K562 (cell line): ENCODE results near the gene YES1. TPM values are rescaled to one million over a fixed set of nuclear protein-coding genes. Genes with fewer than 3 reads are reported as not detected.

Experiments used
- C11orf30 ChIP-seq: fragments of 450-650 bp; IDR thresholded peaks from 2 replicates; pipeline ENCODE4 v1.6.1; 2016; ENCODE audit warnings: low read depth, mild to moderate bottlenecking
- DEAF1 ChIP-seq: fragments of 450-650 bp; formaldehyde crosslinking; IDR thresholded peaks from 2 replicates; pipeline ENCODE4 v1.4.0; 2020; ENCODE audit warnings: mild to moderate bottlenecking, moderate library complexity
- JUN ChIP-seq, 2 experiments: sonication (generic) in 1 of 2; formaldehyde crosslinking in 1 of 2; IDR thresholded peaks; 2 replicates each; pipeline versions ENCODE4 v1.6.1 to v1.8.0; 2012 to 2022; ENCODE audit warnings: borderline replicate concordance in 2 of 2, mild to moderate bottlenecking in 2 of 2, improper control_type of control experiment in 1 of 2, low read depth in 1 of 2, low read length in 1 of 2, missing genetic modification reagents in 1 of 2
- MLX ChIP-seq, 2 experiments: fragments of 450-650 bp in 1 of 2; sonication (generic) in 1 of 2; formaldehyde crosslinking; conservative IDR thresholded peaks; 2 replicates each; pipeline versions ENCODE4 v1.4.0 to v1.8.1; 2020 to 2022; ENCODE audit warnings: mild to moderate bottlenecking in 1 of 2, missing genetic modification reagents in 1 of 2
- POLR2A ChIP-seq: fragments of 450-650 bp; conservative IDR thresholded peaks from 2 replicates; pipeline ENCODE4 v1.6.1; 2016
- SMARCE1 ChIP-seq: fragments of 450-650 bp; IDR thresholded peaks from 2 replicates; pipeline ENCODE4 v1.7.1; 2016; ENCODE audit warnings: mild to moderate bottlenecking
- TEAD4 ChIP-seq, 2 experiments: sonication (generic) in 1 of 2; formaldehyde crosslinking in 1 of 2; IDR thresholded peaks; 2 replicates each; pipeline versions ENCODE4 v1.6.1 to v1.8.0; 2012 to 2022; ENCODE audit warnings: borderline replicate concordance in 1 of 2, inconsistent platforms in 1 of 2, low read length in 1 of 2, mild to moderate bottlenecking in 1 of 2, missing genetic modification reagents in 1 of 2
- ZBTB40 ChIP-seq, 2 experiments: fragments of 450-650 bp in 1 of 2; sonication (generic) in 1 of 2; formaldehyde crosslinking in 1 of 2; IDR thresholded peaks; 2 replicates each; pipeline versions ENCODE4 v1.7.1 to v1.9.0; 2016 to 2022; ENCODE audit warnings: inconsistent platforms in 1 of 2, mild to moderate bottlenecking in 1 of 2, missing genetic modification reagents in 1 of 2
- ZKSCAN3 ChIP-seq: fragments of 250-450 bp; sonication (Bioruptor Pico); IDR thresholded peaks from 2 replicates; pipeline ENCODE4 v1.4.0; 2020
- ZNF282 ChIP-seq: sonication (generic); formaldehyde crosslinking; IDR thresholded peaks from 2 replicates; pipeline ENCODE4 v1.8.1; 2023; ENCODE audit warnings: missing genetic modification reagents
- polyA plus RNA-seq, 8 experiments: library from polyadenylated mRNA; depleted of rRNA in 4 of 8; stranded (reverse) in 5 of 8; unstranded in 3 of 8; fragments of >200 nt; fragmentation: Nextera tagmentation in 2 of 8; fragmentation: Illumina TruSeq in 1 of 8; extraction: Ambion mirVana in 2 of 8; extraction: Trizol in 1 of 8; gene quantifications; 2 replicates each; pipeline versions ENCODE4 v1.2.1 to v1.2.3, GENCODE V29; 2011 to 2014; ENCODE audit warnings: inconsistent platforms in 1 of 8, missing spikeins in 1 of 8
- total RNA-seq, 7 experiments: library from RNA; depleted of rRNA in 6 of 7; stranded (reverse); fragments of >200 nt in 6 of 7; fragmentation: Illumina TruSeq in 2 of 7; extraction: Trizol in 2 of 7; gene quantifications; 2 replicates each; pipeline versions ENCODE4 v1.2.1 to v1.2.3, GENCODE V29; 2011 to 2021; ENCODE audit warnings: low replicate concordance in 1 of 7

Gene YES1
- total and polyA plus RNA-seq, 9 of the 15 experiments (the other 6 are each of a cell fraction or from before 2014, with no cell fraction given), result 37.2 to 115 (median 77.7) TPM

GRCh38 chr18:813172-814071, 1.4 kb upstream of the YES1 start (continued):
- peak; percentile 53; the same call in 1 of the 2 replicates for TF ChIP-seq TEAD4 (IDR thresholded peaks at IDR 0.05; ENCODE audit: low read length)
- no peak for TF ChIP-seq TEAD4 (CRISPR knock-in tag; IDR thresholded peaks at IDR 0.05; ENCODE audit: borderline replicate concordance)
- TF ChIP-seq C11orf30, result no peak
- TF ChIP-seq DEAF1 (CRISPR knock-in tag), result peak; percentile 27; the same call in 1 of the 2 replicates
- no peak for TF ChIP-seq MLX (CRISPR knock-in tag; conservative IDR thresholded peaks at IDR 0.05)
- peak; percentile 66 for TF ChIP-seq POLR2A
- peak; percentile 53; the same call in 1 of the 2 replicates for TF ChIP-seq SMARCE1
- TF ChIP-seq JUN (IDR thresholded peaks at IDR 0.05; ENCODE audit: borderline replicate concordance, low read depth, low read length), result no peak
- TF ChIP-seq JUN (CRISPR knock-in tag; IDR thresholded peaks at IDR 0.05; ENCODE audit: borderline replicate concordance), result no peak
- no peak for TF ChIP-seq ZKSCAN3
- no peak for TF ChIP-seq ZNF282
- peak; percentile 25; the same call in 1 of the 2 replicates for TF ChIP-seq ZBTB40 (IDR thresholded peaks at IDR 0.05)
- no peak for TF ChIP-seq ZBTB40 (CRISPR knock-in tag; IDR thresholded peaks at IDR 0.05)
